HG03342 (cell line): ENCODE results near the gene CDH4.
"Not testable (repeated sequence)": the region's sequence is repeated elsewhere in the genome, so short reads cannot be mapped to it uniquely, and the experiment has no call there.

ENCODE experiments used
- ATAC-seq: cut with Tn5 transposase; IDR thresholded peaks from one replicate; pipeline ENCODE4 v1.9.1; 2021; ENCODE audit warnings: mild to moderate bottlenecking, moderate library complexity; ENCODE audit not compliant: unreplicated experiment

CDH4 gene

DNA sequence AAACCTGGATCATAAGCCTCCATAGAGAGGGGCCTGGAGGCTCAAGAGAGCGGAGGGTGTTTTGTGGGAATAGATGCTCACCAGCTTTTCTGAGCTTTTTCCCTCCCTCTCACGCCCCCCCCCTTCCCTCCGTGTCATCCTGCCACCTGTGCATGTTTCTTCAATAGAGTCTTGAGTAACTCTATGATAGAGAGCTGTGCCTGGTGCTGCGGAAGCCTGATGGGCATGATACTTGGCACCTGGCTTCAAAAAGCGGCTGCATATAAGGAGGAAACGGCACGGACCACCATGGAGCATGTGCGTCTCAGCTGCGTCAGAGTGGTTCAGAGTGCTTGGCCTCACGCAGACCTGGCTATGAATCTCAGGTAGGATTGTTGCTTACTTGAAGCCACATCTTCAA, 198.9 kb downstream of the CDH4 start:
- ATAC-seq, result no peak

DNA sequence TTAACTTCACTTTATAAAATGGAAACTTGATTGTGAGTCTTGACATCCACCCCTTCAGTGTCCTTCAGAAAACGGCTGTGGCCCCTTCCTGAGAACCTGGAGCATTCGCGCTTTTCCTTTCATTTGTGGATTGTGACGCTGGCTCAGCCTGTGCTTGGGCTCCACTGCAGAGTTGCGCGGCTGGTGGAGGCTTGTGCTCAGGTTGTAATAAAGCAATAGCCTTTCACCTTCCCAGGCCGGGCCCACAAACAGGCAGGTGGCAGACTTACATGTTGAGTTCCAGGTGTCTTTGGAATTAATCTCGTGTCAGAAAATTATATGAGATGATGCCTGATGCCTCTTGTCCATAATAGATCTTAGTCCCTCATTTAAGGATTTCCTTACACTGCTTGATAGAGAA, 199.9 kb downstream of the CDH4 start:
- no peak for ATAC-seq

DNA sequence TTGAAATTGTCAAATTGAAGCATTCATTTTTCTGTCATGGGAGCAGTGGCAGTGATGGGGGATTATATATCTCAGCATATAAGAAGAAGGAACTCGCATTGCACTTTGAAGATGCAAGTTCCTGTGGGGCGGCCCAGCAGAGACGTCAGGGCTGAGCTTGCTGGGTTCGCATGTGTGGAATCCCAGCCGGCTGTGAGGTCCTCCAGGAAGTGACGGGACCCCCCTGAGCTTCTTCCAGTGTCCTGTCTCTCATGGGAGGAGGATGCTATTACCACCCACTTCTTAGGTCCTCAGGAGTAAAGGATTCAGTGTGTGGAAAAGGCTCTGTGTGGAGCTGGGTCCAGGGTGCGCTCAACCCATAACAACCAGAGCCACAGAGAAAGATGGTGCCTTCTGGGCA, 201.2 kb downstream of the CDH4 start:
- ATAC-seq, result no peak

DNA sequence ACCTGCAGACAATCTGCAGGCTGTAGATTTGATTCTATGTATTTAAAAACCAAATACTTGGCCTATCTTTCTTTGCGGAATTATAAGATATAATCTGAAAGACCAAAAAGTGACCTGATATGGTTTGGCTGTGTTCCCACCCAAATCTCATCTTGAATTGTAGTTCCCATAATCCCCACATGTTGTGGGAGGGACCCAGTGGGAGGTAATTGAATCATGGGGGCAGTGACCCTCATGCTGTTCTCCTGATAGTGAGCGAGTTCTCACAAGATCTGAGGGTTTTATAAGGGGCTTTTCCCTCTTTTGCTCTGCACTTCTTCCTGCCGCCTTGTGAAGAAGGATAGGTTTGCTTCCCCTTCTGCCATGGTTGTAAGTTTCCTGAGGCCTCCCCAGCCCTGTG, 201.6 kb downstream of the CDH4 start:
- not testable (repeated sequence) for ATAC-seq

DNA sequence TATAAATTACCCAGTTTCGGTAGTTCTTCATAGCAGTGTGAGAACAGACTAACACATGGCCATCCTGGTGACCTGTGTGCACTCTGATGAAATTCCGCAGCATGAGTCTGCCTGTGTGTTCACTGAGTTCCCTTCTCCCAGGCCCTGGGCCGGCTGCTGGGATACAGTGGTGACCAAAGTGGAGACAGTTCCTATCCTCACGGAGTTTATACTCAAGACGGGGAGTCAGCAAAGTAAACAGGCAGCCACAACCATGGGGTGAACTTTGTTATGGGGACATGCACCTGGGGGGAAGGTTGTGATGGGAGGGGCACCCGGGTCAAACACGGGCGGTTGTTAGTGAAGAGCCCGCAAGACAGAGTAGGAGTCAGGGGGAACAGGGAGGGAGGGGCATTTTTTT, 202.0 kb downstream of the CDH4 start:
- ATAC-seq, result no peak

DNA sequence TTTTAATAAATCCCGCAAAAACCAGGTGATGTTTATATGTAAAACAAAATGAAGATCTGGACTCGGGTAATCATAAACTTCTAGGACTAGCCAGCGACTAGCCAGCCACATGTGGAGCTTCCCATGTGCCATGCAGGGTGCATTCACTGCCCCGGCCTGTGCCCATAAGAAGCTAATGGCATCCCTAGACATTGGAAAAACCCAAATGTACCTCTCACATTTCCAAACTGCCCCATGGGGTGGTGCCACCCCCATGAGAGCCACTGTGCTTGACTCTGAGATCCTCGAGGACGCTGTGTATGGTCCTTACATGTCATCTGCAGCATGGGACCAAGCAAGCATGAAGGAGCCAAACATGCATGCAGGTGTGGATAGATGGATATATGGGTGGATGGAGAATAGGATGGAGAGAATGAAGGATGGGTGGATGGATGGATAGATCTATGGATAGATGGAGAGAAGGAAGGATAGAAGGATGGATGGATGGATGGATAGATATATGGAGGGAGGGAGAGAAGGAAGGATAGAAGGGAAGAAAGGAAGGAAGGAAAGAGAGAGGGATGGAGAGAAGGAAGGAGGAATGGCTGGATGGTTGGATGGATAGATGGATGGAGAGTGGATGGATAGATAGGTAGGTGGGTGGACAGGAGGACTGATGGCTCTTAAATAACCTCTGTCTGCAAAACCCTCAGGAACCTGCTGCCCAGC, 203.6 kb downstream of the CDH4 start:
- ATAC-seq, result no peak

DNA sequence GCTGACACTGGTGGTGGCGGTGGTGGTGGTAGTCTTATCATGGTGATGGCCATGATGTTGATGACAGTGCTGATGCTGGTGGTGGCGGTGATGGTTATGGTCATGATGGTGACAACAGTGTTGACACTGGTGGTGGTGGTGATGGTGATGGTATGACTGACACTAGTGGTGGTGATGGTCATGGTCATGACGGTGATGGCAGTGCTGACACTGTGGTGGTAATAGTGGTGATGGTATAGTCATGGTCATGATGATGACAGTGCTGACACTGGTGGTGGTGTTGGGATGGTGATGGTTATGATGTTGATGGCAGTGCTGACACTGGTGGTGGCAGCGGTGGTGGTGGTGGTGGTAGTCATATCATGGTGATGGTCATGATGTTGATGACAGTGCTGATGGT, 205.7 kb downstream of the CDH4 start:
- ATAC-seq, result no peak

DNA sequence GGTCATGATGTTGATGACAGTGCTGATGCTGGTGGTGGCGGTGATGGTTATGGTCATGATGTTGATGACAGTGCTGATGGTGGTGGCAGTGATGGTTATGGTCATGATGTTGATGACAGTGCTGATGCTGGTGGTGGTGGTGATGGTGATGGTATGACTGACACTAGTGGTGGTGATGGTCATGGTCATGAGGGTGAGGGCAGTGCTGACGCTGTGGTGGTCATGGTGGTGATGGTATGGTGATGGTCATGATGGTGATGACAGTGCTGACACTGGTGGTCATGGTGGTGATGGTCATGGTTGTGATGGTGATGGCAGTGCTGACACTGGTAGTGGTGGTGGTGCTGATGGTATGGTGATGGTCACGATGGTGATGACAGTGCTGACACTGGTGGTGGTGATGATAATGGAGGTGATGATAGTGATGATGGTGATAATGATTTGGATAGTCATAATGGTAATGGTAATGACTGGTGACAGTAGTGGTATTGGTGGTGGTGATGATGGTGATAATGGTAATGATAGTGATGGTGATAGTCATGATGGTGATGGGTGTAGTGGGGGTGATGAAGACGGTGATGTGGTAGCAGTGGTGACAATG, 206.2 kb downstream of the CDH4 start:
- no peak for ATAC-seq

DNA sequence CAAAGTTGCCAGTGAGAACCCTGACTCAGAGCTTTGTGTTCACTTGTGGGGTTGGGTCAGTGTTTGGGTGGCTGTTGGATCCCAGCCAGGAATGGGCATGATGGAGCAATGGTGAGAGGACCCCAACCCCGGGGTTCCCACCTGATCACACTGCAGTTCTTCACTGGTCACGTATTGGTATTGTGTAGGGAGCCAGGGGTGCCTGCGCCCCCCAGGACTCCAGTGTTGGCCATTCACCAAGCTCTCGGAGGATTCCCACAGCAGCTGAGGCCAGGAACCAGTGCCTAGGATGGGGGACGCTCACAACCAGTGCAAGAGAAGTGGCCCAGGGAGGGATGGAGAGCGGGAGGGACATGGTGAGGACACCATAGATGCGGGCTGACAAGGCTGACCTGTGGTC, 207.2 kb downstream of the CDH4 start:
- ATAC-seq, result no peak

DNA sequence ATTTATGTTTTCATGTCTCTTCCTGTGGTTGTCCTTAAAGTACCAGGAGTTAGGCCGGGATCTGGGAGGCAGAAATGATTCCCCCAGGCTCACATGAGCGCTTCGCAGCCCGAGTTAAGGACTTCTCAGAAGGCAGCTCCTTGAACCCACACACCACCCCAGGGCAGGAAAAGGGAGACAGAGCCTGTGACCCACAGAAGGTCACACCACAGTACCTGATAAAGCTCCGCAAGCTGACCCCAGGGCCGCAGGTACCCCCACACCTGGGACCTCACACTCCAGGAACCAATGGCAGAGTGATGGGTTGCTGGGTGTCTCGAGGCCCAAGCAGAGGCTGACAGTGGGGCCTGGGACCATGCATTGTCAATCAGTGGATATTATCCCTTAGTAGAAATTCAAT, 207.6 kb downstream of the CDH4 start:
- no peak for ATAC-seq

DNA sequence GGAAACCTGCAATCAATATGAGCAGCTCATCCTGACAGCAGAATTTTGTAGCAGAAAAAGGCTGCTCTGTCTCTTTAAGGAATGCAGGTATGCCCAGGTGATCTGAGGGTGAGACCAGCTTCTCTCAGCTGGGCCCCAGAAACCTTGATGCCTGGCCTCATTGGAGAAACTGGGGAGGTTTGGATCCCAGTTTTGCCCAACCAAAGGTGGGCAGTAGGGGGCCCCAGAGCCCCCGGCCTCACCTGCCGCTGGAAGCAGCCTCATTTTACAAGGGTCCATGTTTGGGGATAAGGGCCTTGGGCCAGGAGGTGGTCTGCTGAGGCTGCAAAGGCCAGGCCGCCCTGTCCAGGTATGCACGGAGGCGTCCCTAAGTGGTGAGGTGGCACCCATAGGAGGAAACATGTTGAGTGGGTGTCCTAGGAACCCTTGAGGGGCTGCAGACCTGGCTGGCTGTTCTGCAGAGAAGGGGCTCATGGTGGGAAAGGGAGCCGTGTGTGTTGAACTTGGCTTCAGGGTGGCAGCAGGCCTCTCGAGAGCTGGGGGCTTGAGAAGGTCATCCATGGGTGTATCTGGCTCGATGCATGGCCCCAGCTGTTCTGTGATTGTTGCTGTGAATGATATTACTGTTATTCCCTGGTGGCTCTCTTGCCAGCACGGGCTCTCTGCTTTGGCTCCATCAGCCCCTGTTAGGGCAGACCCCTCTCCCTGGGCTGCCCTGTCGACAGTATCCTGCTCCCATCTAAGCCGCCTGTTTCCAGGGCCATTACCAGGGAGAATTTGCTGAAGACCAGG, 208.4 kb downstream of the CDH4 start:
- no peak for ATAC-seq

DNA sequence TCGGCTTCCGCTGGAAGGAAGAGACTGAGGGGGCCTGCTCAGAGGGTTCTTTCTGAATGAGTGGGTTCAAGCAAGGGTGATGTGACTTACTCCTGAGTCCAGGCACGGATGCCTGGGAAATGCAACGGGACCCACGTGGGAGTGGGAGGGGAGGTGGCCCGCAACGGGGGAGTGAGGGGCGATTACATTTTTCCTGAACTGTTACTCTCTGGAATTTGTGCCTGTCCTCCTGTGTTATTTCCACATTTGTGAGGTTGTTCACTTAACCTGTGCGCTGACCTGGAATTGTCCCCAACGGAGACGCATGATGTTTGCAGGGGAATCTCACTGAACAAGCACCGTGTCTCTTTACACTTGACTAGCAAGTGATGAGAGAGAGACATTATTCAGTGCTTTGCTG, 209.4 kb downstream of the CDH4 start:
- no peak for ATAC-seq

DNA sequence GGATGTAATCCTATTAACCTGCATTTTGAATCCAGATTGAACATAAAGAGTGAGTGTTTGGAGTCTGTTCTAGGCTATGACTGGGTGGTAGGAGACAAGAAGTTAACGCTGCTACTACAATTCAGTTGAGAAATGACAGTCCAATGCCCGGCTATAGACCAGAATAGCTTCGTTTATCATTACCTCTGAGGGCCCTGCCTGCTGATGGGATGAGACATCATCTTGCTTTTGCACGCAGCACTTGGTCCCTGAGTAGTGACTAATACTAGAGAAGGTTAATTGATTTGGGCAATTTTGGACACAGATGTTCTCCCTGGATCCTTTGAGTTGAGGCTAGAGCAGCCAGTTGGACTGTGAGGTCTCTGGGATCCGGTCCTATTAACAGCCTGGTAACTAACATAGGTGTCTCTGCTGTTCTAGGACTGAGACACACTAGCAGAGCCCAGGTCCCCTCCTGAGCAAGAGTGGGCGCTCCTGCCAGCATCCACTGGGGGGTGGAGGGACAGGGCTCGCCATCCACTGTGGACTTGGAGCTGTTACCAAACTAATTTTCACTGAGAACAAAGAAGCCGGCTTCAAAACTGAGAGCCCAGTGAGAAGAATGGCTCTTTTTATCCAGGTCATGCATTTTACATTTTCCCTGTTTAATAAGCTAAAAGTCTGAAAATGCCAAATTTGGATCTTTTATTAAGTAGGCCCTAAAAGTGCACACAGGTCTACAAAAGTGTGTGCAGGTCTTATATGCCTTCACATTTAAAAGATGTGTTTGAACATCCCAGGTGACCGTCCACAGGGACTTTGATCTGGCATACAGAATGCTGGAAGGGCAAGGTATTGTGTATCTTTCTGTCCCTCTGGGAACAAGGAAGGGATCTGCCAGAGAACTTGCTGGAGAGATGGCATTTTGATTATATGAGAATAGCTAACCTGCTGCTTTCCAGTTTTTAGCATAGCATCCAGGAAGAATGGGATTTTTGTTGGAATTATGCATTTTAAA, 212.5 kb downstream of the CDH4 start:
- no peak for ATAC-seq

DNA sequence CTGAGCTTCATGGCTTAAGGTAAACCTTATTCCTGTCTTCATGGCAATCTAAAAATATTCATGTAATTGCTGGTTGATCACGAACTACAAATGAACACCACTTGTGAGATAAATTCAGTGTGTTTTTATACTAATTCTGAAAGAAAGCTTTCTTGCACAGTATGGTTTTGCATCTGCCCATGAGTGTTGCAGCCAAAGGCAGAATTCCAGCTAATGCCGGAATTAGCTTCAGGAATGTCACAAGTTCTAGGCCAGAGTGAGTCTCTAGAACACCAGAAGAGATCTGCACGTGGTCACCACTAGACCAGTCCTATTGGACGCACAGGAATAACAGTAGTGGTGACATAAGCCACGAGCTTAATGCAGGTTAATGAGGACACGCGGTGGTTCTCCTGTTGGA, 223.7 kb downstream of the CDH4 start:
- ATAC-seq, result no peak

DNA sequence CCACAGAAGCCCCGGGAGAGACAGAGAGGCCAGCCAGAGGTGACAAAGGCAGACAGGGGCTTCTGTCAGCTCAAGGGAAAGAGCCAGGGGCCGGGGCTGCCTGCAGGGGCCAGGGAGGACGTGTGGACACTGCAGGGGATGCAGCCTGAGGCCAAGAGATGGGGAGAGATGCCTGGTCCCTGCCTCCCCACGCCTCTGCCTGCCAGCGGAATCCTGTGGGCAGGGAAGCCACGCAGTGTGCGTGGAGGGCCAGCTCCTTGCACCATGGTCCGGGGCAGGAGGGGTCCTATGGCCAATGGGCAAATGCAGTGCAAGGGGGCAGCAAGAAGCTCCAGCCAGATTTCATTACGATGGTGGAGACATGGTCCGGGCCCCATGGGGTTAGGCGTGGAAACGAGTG, 224.9 kb downstream of the CDH4 start:
- no peak for ATAC-seq

DNA sequence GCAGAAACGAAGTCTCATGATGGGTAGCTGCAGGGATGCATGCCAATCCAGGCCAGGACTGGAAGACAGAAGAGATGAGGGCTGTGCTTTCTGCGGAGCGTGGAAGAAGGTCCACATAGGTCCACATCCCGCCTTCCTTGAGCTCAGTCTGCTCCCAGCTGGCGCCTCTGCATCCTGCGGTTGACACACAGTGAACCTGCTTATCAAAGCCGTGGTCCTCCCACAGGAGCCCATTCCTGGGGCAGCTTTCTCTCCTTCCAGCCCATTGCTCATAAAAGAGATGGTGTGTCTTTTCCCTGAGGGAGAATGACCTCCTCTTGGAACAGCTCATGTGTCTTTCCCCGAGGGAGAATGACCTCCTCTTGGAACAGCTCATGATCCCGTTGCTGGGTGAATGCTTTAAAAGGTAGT, 225.4 kb downstream of the CDH4 start:
- no peak for ATAC-seq

DNA sequence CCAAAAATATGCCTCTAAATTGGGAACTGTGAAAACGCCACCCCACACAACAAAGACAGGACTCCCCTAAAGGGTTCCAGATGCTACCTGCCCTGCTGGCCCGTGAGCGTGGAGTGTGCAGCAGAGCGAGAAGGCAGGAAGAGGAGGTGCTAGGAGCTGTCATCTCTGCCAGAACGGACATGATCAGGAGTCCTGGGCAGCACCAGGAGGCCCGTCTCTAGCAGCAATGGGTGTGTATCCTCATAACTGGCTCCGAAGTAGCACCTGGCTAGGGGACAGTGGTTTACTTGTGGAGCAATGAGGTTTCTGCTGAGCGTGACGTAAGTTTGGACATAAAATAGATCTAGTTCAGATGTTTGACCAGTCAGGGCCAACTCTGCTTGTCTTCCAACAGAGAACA, 226.0 kb downstream of the CDH4 start:
- no peak for ATAC-seq

DNA sequence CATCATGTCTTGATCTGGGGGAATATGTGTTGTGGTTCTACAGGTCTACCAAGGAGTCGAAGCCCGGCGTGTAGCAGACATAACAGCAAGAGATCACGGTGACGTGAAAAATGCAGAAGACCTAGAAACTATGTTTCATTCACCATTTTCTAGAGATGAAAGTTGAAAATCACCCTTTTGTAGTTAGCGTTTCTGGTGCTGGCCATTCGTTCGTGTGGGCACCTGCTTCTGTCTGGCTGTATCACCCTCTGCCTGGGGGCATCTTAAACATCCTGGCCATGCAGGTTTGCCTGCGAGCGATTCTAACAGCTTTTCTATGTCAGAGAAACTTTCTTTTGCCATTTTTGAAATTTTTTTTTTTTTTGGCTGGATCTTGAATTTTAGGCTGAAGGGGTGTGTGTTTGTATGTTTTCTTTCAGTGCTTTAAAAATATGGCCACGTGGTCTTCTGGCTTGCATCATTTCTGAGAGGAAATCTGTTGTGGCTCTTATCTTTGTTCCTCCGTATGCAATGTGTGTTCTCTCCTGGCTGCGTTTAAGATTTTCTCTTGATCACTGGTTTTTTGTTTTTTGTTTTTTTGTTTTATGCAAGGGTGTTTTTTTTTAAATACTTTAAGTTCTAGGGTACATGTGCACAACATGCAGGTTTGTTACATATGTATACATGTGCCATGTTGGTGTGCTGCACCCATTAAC, 226.7 kb downstream of the CDH4 start:
- ATAC-seq, result no peak

DNA sequence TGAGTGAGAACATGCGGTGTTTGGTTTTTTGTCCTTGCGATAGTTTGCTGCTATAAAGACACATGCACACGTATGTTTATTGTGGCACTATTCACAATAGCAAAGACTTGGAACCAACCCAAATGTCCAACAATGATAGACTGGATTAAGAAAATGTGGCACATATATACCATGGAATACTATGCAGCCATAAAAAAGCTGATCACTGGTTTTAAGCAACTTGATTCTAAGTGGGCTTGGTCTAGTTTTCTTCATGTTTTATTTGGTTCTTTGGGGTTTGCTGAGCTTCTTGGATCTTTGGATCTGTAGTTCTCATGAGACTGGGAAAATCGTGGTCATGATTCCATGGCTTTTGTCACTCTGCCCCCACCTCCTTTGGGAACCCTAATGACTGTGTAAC, 227.4 kb downstream of the CDH4 start:
- ATAC-seq, result not testable (repeated sequence)

DNA sequence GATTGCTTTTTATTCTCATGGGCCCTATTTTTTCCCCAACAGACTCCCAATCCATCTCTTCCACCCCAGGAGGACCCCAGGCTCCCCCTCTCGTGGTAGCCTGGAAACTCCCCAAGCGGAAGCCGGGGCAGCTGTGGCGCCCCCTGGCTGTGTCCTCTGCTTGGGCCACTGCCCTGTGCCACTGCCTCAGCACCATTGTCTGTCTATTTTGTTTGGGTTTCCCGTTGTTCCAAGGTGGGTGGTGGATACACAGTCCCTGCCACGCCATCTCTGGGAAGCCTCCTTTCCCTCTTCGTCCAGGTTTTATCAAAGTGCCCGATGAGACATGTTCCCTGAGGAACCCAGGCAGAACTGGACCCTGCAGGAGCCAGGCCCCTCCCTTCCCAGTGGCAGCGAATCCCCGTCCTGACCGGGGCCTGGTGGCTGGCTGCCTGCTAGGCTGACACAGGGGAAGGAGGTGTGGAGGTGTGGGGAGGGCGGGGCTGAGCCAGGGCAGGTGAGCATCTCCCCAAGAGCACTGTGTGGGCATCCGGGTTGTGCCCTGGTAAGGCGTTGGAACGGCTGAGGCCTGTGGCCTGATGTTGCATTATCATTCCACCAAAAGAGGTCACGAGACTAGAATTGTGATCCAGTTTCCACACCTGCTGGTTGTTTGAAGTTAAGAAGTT, 228.2 kb downstream of the CDH4 start:
- ATAC-seq, result no peak
